Left colon (tissue), 2 donors: Measurements from ENCODE around the gene GRIA1. TPM values are rescaled to one million over a fixed set of nuclear protein-coding genes. Genes with fewer than 3 reads are reported as not detected.

Experiments
- ATAC-seq: fragments of 200-7000 bp; cut with Tn5 transposase; one replicate; pipeline ENCODE4 v1.9.1; 2020; ENCODE audit warnings: mild to moderate bottlenecking, moderate library complexity
- DNase-seq, 2 donors: peaks; one replicate each; pipeline ENCODE4 v3.0.0-alpha.2; 2020
- intact Hi-C, 2 donors: fragments of 100-400 bp; cut with DNase I in 1 of 2; cut with micrococcal nuclease in 1 of 2; formaldehyde crosslinking; loops; one replicate each; pipeline versions ENCODE4 v1.11.2 to v1.14.0; 2022; cut with DNase I, micrococcal nuclease
- total RNA-seq, 2 donors: library from RNA; stranded (reverse); fragmentation: NEBNext Ultra II Directional; extraction: Animal tissue kit (Norgen Biotek cat#: 25700); gene quantifications; one replicate each; pipeline ENCODE4 v1.2.1, GENCODE V29; 2021
- donor health status: DM: no; HTN: no; CAD: no.
- donor health status: DM: yes; HTN: yes; CAD: no.

The GRIA1 gene
- total RNA-seq, 2 donors from 2014 or later, result 0.20 TPM; not detected in 1

- ATAC-seq (no peak), DNase-seq (no peak)
- intact Hi-C loops, result no loop called here
Measured at GRCh38 chr5:153537207-153537606, 46.7 kb downstream of the GRIA1 start.

GRCh38 chr5:153539983-153540382 is 49.5 kb downstream of the GRIA1 start:
- no peak for DNase-seq
- no peak for ATAC-seq
- intact Hi-C loops, result no loop called here

- intact Hi-C loops, result no loop called here
- ATAC-seq (no peak), DNase-seq (no peak)
Measured at GRCh38 chr5:153542536-153542935, 52.1 kb downstream of the GRIA1 start.

- intact Hi-C loops, result no loop called here
- ATAC-seq (no peak), DNase-seq (no peak)
Measured at GRCh38 chr5:153543288-153543687, 52.8 kb downstream of the GRIA1 start.

GRCh38 chr5:153543959-153544470 is 53.5 kb downstream of the GRIA1 start:
- DNase-seq, result no peak
- ATAC-seq, result no peak
- intact Hi-C loops, result no loop called here

GRCh38 chr5:153544706-153545105 is 54.2 kb downstream of the GRIA1 start:
- intact Hi-C loops, result no loop called here
- no peak for ATAC-seq
- DNase-seq, result no peak

GRCh38 chr5:153546566-153546965 is 56.1 kb downstream of the GRIA1 start:
- ATAC-seq (no peak), DNase-seq (no peak)
- intact Hi-C loops, result no loop called here

- ATAC-seq (no peak), DNase-seq (no peak)
- intact Hi-C loops, result no loop called here
Measured at GRCh38 chr5:153551537-153552079, 61.1 kb downstream of the GRIA1 start.

GRCh38 chr5:153552886-153553285 is 62.4 kb downstream of the GRIA1 start:
- DNase-seq (no peak), ATAC-seq (no peak)
- intact Hi-C loops, result no loop called here

- ATAC-seq (no peak), DNase-seq (no peak)
- intact Hi-C loops, result no loop called here
Measured at GRCh38 chr5:153555420-153556114, 65.1 kb downstream of the GRIA1 start.

GRCh38 chr5:153558957-153559356 is 68.5 kb downstream of the GRIA1 start:
- DNase-seq (no peak), ATAC-seq (no peak)
- intact Hi-C loops, result no loop called here

- ATAC-seq (no peak), DNase-seq (no peak)
- intact Hi-C loops, result no loop called here
Measured at GRCh38 chr5:153559926-153560325, 69.5 kb downstream of the GRIA1 start.

- no peak for ATAC-seq
- intact Hi-C loops, result no loop called here
- DNase-seq, result no peak
Measured at GRCh38 chr5:153562189-153562588, 71.7 kb downstream of the GRIA1 start.

- DNase-seq (no peak), ATAC-seq (no peak)
- intact Hi-C loops, result no loop called here
Measured at GRCh38 chr5:153565822-153566221, 75.4 kb downstream of the GRIA1 start.

GRCh38 chr5:153569036-153569435 is 78.6 kb downstream of the GRIA1 start:
- ATAC-seq (no peak), DNase-seq (no peak)
- intact Hi-C loops, result no loop called here

- ATAC-seq (no peak), DNase-seq (no peak)
- intact Hi-C loops, result no loop called here
Measured at GRCh38 chr5:153571162-153571561, 80.7 kb downstream of the GRIA1 start.

GRCh38 chr5:153572411-153573145 is 82.1 kb downstream of the GRIA1 start:
- no peak for ATAC-seq
- intact Hi-C loops, result no loop called here

GRCh38 chr5:153573326-153574033 is 83.0 kb downstream of the GRIA1 start:
- ATAC-seq (no peak), DNase-seq (no peak)
- intact Hi-C loops, result no loop called here

More at GRCh38 chr5:153572411-153573145, 82.1 kb downstream of the GRIA1 start:
- DNase-seq, result no peak

GRCh38 chr5:153584126-153584959 is 93.9 kb downstream of the GRIA1 start:
- DNase-seq (no peak), ATAC-seq (no peak)
- intact Hi-C loops, result no loop called here
